Thoracic aorta (tissue), 2 donors: Measurements from ENCODE around the gene HOXA5. TPM values are rescaled to one million over a fixed set of nuclear protein-coding genes. Genes with fewer than 3 reads are reported as not detected.

ENCODE experiments used
- ATAC-seq: fragments of 150-250 bp; one replicate; pipeline ENCODE4 v1.8.0; 2017; ENCODE audit warnings: low read depth; ENCODE audit not compliant: insufficient number of reproducible peaks, low FRiP score
- DNase-seq: peaks from one replicate; pipeline ENCODE4 v3.0.0-alpha.2; 2020; ENCODE audit warnings: low spot score
- H3K27ac ChIP-seq, 2 donors: fragments of 200-600 bp; sonication (generic); 1 replicate in 1 of 2; 2 replicates in 1 of 2; pipeline ENCODE4 v1.5.1; 2016; ENCODE audit warnings: mild to moderate bottlenecking in 2 of 2, moderate library complexity in 2 of 2
- H3K27me3 ChIP-seq: fragments of 200-600 bp; sonication (generic); replicated peaks from 2 replicates; pipeline ENCODE4 v1.6.0; 2016; ENCODE audit warnings: mild to moderate bottlenecking; ENCODE audit not compliant: insufficient read depth
- H3K36me3 ChIP-seq: fragments of 200-600 bp; sonication (generic); one replicate; pipeline ENCODE4 v1.5.1; 2016
- H3K4me1 ChIP-seq, 2 donors: fragments of 200-600 bp; sonication (generic); 1 replicate in 1 of 2; 2 replicates in 1 of 2; pipeline versions ENCODE4 v1.5.1 to v1.6.0; 2016; ENCODE audit warnings: low read depth in 2 of 2, mild to moderate bottlenecking in 1 of 2; ENCODE audit not compliant: control insufficient read depth in 1 of 2
- H3K4me3 ChIP-seq: fragments of 200-600 bp; sonication (generic); 2 replicates; pipeline ENCODE4 v1.5.1; 2016; ENCODE audit warnings: mild to moderate bottlenecking
- H3K9me3 ChIP-seq: fragments of 200-600 bp; sonication (generic); 2 replicates; pipeline ENCODE4 v1.5.1; 2016
- CTCF ChIP-seq: fragments of 200-600 bp; sonication (generic); IDR thresholded peaks from one replicate; pipeline ENCODE4 v1.5.1; 2019; ENCODE audit warnings: antibody characterized with exemption
- total RNA-seq, 2 donors: library from RNA; depleted of rRNA; stranded (reverse); fragments of >200 nt; gene quantifications; one replicate each; pipeline versions ENCODE4 v1.1.0 to v1.2.3, GENCODE V29; 2016

The HOXA5 gene
- total RNA-seq, 2 donors from 2014 or later: 0.35 to 1.2 TPM

GRCh38 chr7:27111042-27111750, 32.3 kb downstream of the HOXA5 start:
- Histone ChIP-seq H3K27ac (peak overlapping the region; percentile 87 to 96), H3K9me3 (no peaks in the 10 kb centered on the region), H3K36me3 (no peaks in the 10 kb centered on the region), H3K4me1 (peaks cover 21 to 53% of the 10 kb centered on the region in 2 donors), H3K27me3 (no peaks in the 10 kb centered on the region), H3K4me3 (peak overlapping the region; percentile 99)
- ATAC-seq: peak; percentile 41
- TF ChIP-seq CTCF: peak; percentile 10
- DNase-seq: no peak

- no peaks in the 10 kb centered on the region for H3K9me3 ChIP-seq
- no peaks in the 10 kb centered on the region for H3K36me3 ChIP-seq
- ATAC-seq (peak; percentile 24), DNase-seq (no peak)
- peaks cover 26 to 61% of the 10 kb centered on the region in 2 donors for H3K4me1 ChIP-seq
- TF ChIP-seq CTCF: no peak
- H3K27me3 ChIP-seq: no peaks in the 10 kb centered on the region
- H3K4me3 ChIP-seq: peak overlapping the region; percentile 99
- peak overlapping the region; percentile 87 to 96 for H3K27ac ChIP-seq
These were observed 33.1 kb downstream of the HOXA5 start for GRCh38 chr7:27110186-27111031.

GRCh38 chr7:27109466-27110185, 33.9 kb downstream of the HOXA5 start:
- H3K27me3 ChIP-seq: no peaks in the 10 kb centered on the region
- H3K9me3 ChIP-seq: no peaks in the 10 kb centered on the region
- ATAC-seq (no peak), DNase-seq (no peak)
- peaks cover 32 to 69% of the 10 kb centered on the region in 2 donors for H3K4me1 ChIP-seq
- TF ChIP-seq CTCF: no peak
- H3K4me3 ChIP-seq: peak overlapping the region; percentile 99
- peak overlapping the region; percentile 87 to 96 for H3K27ac ChIP-seq
- no peaks in the 10 kb centered on the region for H3K36me3 ChIP-seq

- Histone ChIP-seq H3K36me3 (no peaks in the 10 kb centered on the region), H3K27me3 (no peaks in the 10 kb centered on the region), H3K4me3 (peak overlapping the region; percentile 99), H3K27ac (peak overlapping the region; percentile 87 to 96), H3K4me1 (peaks cover 32 to 78% of the 10 kb centered on the region in 2 donors), H3K9me3 (no peaks in the 10 kb centered on the region)
- ATAC-seq (no peak), DNase-seq (no peak)
- peak; percentile 28 for TF ChIP-seq CTCF
These were observed 34.9 kb downstream of the HOXA5 start for GRCh38 chr7:27108390-27109127.
